HUES48 (cell line): ENCODE measurements around the gene UBALD1.
"Not testable (repeated sequence)": the region's sequence is repeated elsewhere in the genome, so short reads cannot be mapped to it uniquely, and the experiment has no call there.

Source experiments
- H3K27ac ChIP-seq: one replicate; pipeline ENCODE4 v1.7.0; 2013; ENCODE audit warnings: low read depth, low read length, inconsistent platforms
- H3K27me3 ChIP-seq: 2 replicates; pipeline ENCODE4 v1.6.1; 2013; ENCODE audit warnings: mild to moderate bottlenecking, low read length; ENCODE audit not compliant: control insufficient read depth, insufficient read depth
- H3K36me3 ChIP-seq: 2 replicates; pipeline ENCODE4 v1.6.1; 2013; ENCODE audit warnings: low read length; ENCODE audit not compliant: control insufficient read depth, insufficient read depth
- H3K4me1 ChIP-seq: 2 replicates; pipeline ENCODE4 v1.6.1; 2013; ENCODE audit warnings: mild to moderate bottlenecking, low read length; ENCODE audit not compliant: control insufficient read depth, insufficient read depth
- H3K4me3 ChIP-seq: 2 replicates; pipeline ENCODE4 v1.5.1; 2013; ENCODE audit warnings: mild to moderate bottlenecking, low read depth, low read length
- H3K9ac ChIP-seq: 2 replicates; pipeline ENCODE4 v1.6.1; 2013; ENCODE audit warnings: mild to moderate bottlenecking, low read depth, low read length, moderate library complexity
- H3K9me3 ChIP-seq: 2 replicates; pipeline ENCODE4 v1.6.1; 2013; ENCODE audit warnings: low read length; ENCODE audit not compliant: control insufficient read depth, insufficient read depth

UBALD1 gene

DNA sequence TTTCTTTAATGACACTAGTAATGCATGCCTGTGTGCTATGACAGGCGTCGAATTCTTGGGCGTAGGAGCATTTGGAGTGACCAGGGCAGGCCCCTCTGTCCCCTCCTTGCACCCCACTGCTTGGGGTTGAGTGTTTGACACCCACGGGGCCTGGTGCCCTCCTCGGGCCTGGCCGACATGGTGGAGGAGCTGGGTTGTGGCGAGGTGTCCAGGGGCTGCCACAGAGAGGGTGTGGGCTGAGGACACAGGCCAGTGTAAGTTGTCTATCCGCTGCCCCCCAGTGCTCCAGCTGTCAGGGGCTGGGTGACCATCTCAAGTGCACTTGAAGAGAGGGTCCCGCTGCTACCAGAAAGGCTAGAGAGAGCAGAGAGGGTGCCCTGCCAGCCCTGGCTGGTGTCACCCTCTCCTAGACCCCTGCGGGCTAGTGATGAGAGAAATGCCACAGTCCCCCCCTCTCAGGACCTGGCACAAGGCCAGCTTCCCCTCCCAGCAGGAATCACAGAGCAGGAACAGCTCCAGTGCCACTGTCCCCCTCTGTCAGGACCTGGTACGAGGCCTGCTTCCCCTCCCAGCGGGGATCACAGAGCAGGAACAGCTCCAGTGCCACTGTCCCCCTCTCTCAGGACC lies 40.4 kb upstream of the UBALD1 start:
- H3K27ac ChIP-seq, result no peak overlapping the region
- H3K27me3 ChIP-seq, result no peaks in the 10 kb centered on the region
- H3K36me3 ChIP-seq, result peaks cover 67% of the 10 kb centered on the region
- no peaks in the 10 kb centered on the region for H3K4me1 ChIP-seq
- H3K4me3 ChIP-seq, result no peak overlapping the region
- no peak overlapping the region for H3K9ac ChIP-seq
- H3K9me3 ChIP-seq, result no peaks in the 10 kb centered on the region

GRCh38 chr16:4654011-4654963 lies 39.6 kb upstream of the UBALD1 start:
- H3K27me3 ChIP-seq, result no peaks in the 10 kb centered on the region
- no peak overlapping the region for H3K9ac ChIP-seq
- no peak overlapping the region for H3K4me3 ChIP-seq
- no peaks in the 10 kb centered on the region for H3K4me1 ChIP-seq
- H3K36me3 ChIP-seq, result peaks cover 67% of the 10 kb centered on the region
- peak overlapping the region; percentile 47 for H3K27ac ChIP-seq
- no peaks in the 10 kb centered on the region for H3K9me3 ChIP-seq

DNA sequence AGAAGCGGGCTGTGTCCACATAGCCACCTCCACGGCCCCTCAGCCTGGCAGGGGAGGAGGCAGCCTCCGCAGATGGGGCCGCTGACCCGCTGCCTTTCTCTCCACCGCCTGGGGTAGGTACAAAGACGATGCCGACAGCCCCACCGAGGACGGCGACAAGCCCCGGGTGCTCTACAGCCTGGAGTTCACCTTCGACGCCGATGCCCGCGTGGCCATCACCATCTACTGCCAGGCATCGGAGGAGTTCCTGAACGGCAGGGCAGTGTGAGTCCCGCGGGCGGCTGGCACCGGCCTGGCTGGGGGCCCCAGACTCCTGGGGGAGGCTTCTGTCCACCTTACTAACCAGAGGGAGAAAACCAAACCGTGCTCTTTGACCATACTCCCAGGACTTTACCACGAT lies 37.9 kb upstream of the UBALD1 start:
- no peaks in the 10 kb centered on the region for H3K9me3 ChIP-seq
- no peak overlapping the region for H3K4me3 ChIP-seq
- H3K4me1 ChIP-seq, result no peaks in the 10 kb centered on the region
- no peak overlapping the region for H3K27ac ChIP-seq
- H3K9ac ChIP-seq, result no peak overlapping the region
- H3K36me3 ChIP-seq, result peaks cover 57% of the 10 kb centered on the region
- no peaks in the 10 kb centered on the region for H3K27me3 ChIP-seq

GRCh38 chr16:4651827-4652226 lies 37.1 kb upstream of the UBALD1 start:
- Histone ChIP-seq H3K27me3 (no peaks in the 10 kb centered on the region), H3K4me1 (no peaks in the 10 kb centered on the region), H3K9me3 (no peaks in the 10 kb centered on the region), H3K36me3 (peaks cover 51% of the 10 kb centered on the region), H3K27ac (no peak overlapping the region), H3K4me3 (no peak overlapping the region), H3K9ac (no peak overlapping the region)

- peaks cover 41% of the 10 kb centered on the region for H3K36me3 ChIP-seq
Measured at GRCh38 chr16:4650443-4651074, 35.9 kb upstream of the UBALD1 start.

DNA sequence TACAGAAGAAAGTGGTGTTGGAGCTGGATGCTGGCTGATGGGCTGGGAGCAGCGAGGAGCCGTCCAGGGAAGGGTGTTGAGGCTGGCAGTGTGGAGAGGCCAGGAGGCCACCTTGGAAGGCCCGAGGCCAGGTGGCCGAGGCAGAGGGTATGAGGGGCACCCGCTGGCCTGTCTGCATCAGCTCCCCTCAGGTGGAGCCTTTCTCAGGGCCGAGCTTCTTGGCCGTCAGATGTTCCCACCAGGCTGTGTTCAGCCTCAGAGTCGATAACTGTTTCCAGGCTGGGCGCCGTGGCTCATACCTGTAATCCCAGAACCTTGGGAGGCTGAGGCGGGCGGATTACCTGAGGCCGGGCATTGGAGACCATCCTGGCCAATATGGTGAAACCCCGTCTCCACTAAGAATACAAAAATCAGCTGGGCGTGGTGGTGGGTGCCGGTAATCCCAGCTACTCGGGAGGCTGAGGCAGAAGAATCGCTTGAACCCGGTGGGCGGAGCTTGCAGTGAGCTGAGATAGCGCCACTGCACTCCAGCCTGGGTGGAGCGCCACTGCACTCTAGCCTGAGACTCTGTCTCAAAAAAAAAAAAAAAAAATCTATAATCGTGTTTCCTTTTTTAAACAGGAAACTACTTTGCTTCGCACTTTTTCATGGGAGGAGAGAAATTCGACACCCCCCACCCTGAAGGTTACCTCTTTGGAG lies 35.2 kb upstream of the UBALD1 start:
- Histone ChIP-seq H3K9me3 (no peaks in the 10 kb centered on the region), H3K27ac (no peak overlapping the region), H3K4me1 (no peaks in the 10 kb centered on the region), H3K36me3 (peaks cover 35% of the 10 kb centered on the region), H3K9ac (no peak overlapping the region), H3K4me3 (no peak overlapping the region), H3K27me3 (no peaks in the 10 kb centered on the region)

More at GRCh38 chr16:4650443-4651074, 35.9 kb upstream of the UBALD1 start:
- not testable (repeated sequence) for H3K4me1 ChIP-seq, H3K9me3 ChIP-seq, H3K4me3 ChIP-seq, H3K27me3 ChIP-seq, H3K27ac ChIP-seq, H3K9ac ChIP-seq

- no peaks in the 10 kb centered on the region for H3K27me3 ChIP-seq
- H3K4me1 ChIP-seq, result no peaks in the 10 kb centered on the region
- no peak overlapping the region for H3K9ac ChIP-seq
- no peak overlapping the region for H3K27ac ChIP-seq
- peaks cover 28% of the 10 kb centered on the region for H3K36me3 ChIP-seq
- H3K9me3 ChIP-seq, result no peaks in the 10 kb centered on the region
- H3K4me3 ChIP-seq, result no peak overlapping the region
Measured at GRCh38 chr16:4648917-4649316, 34.2 kb upstream of the UBALD1 start.

GRCh38 chr16:4647644-4647980 lies 32.9 kb upstream of the UBALD1 start:
- Histone ChIP-seq H3K27me3 (no peaks in the 10 kb centered on the region), H3K9ac (no peak overlapping the region), H3K4me1 (no peaks in the 10 kb centered on the region), H3K27ac (no peak overlapping the region), H3K36me3 (peaks cover 20% of the 10 kb centered on the region), H3K4me3 (no peak overlapping the region), H3K9me3 (no peaks in the 10 kb centered on the region)

DNA sequence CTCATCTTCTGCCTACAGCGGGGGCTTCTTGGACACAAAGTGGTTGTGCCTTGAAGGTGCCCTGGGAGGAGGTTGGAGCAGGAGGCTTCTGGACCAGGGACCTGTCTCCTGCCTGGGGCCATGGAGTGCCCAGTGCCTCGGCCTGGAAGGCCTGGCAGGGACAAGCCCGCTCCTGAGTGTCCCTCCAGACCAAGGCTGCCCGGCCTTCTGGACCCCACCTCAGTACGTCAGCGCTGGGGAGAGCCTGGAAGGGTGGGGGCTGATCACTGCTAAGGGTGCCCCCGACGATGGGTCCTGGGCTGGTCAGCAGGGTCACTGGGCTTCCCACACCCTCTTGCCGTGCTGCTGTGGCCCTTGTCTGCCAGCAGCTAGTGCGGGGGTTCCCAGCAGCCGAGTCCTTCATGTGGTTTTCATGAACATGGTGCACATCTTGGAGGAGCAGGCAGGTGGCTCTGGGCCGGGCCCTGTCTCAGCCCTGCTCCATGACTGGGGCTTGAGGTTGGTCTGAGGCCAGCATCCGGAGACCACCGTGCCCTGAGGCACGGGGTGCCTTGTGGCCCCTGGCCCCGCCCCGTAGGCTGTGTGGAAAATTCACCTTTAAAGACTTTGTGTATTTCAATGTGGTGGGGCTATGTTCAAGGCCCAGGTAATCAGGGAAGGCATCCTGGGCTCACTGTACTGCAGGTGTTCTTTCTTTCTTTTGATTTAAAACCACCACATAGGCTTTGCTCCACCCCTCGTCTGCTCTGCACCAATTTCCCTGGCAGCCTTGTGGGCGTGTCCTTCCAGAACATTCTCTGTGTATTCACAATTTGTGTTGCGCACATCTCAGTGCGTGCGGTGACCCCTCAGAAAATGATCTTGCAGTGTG lies 32.3 kb upstream of the UBALD1 start:
- no peak overlapping the region for H3K27ac ChIP-seq
- H3K9ac ChIP-seq, result no peak overlapping the region
- no peak overlapping the region for H3K4me3 ChIP-seq
- H3K27me3 ChIP-seq, result no peaks in the 10 kb centered on the region
- H3K36me3 ChIP-seq, result peaks cover 14% of the 10 kb centered on the region
- no peaks in the 10 kb centered on the region for H3K4me1 ChIP-seq
- no peaks in the 10 kb centered on the region for H3K9me3 ChIP-seq

DNA sequence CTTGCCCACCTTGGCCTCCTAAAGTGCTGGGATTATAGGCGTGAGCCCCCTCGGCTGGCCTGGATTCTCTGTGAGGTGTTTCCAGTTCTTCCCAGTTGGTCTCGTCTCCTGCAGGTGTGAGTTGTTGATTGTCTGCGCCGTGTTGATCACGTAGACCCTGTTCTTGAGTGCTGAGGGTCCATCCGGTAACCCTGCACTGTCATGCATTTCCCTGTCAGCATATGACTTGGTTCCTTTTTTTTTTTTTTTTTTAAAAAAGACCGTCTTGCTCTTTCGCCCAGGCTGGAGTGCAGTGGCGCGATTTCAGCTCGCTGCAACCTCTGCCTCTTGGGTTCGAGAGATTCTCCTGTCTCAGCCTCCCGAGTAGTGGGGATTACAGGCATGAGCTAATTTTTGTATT lies 27.2 kb upstream of the UBALD1 start:
- Histone ChIP-seq H3K36me3 (peaks cover 6% of the 10 kb centered on the region), H3K27me3 (no peaks in the 10 kb centered on the region), H3K9ac (no peak overlapping the region), H3K4me3 (no peak overlapping the region), H3K4me1 (no peaks in the 10 kb centered on the region), H3K27ac (no peak overlapping the region), H3K9me3 (no peaks in the 10 kb centered on the region)
